Retina (tissue), 1 donor: Measurements from ENCODE around the gene CALHM6.
A peak's percentile ranks its signal among the peaks of the same experiment; 100 is the strongest.

Experiments
- DNase-seq: peaks from one replicate; pipeline ENCODE4 v3.0.0-alpha.2; 2016

CALHM6 gene

GRCh38 chr6:116446399-116446798, 14.8 kb upstream of the CALHM6 start:
- no peak for DNase-seq

GRCh38 chr6:116447052-116447451, 14.1 kb upstream of the CALHM6 start:
- no peak for DNase-seq

GRCh38 chr6:116447496-116448011, 13.6 kb upstream of the CALHM6 start:
- DNase-seq, result no peak

DNA sequence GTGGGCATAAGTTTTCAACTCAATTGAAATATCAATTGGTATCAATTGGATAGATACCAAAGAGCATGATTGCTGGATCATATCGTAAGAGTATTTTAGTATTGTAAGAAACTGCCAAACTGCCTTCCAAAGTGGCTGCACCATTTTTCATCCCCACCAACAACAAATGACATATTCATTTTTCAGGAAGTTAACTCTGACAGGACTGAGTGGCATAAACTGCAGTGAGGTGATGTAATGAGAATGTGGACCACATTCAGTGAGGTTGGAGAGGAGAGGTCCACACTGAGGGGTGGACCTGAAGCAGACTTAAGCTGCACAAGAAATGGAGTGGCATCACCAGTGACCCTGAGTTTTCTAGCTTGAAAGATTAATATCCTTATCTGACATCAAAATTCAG, 11.6 kb upstream of the CALHM6 start:
- no peak for DNase-seq

- no peak for DNase-seq
These were observed 10.9 kb upstream of the CALHM6 start for GRCh38 chr6:116450185-116450710.

- DNase-seq, result no peak
These were observed 10.1 kb upstream of the CALHM6 start for GRCh38 chr6:116450769-116451740.

DNA sequence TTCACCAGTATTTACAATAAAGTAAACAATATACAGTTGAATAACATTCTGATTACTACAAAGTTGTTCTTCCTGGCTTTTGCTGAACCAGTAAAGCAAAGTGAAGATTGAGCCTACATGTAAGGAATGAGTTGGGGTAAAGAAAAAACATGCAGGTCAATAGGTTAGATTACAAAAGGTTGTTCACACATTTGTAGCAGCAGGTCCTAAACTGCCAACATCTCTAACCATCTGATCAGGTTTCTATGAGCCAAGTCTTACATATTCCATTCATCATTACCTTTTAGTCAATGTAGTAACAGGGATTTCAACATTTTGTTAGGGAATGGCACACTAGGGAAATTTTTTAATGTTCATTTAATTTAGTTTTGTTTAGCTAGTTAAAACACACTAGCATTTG, 9.3 kb upstream of the CALHM6 start:
- DNase-seq, result no peak

DNA sequence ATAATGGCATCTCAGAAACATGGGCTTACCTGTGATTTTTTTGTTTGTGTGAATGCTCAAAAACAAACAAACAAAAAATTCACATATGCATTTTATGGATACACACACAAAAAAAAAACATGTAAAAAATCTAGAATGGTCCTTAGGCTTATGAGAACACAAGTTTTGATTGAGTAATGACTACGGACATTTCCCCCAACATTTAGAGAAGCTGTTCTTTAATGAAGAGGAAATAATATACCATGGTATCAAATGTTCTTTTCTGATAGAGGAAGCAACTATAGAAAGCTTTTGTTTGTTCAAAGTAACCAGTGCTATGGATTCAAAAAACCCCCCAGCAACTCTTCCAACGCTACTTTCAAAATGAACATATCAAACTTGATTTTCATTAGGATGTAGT, 8.6 kb upstream of the CALHM6 start:
- no peak for DNase-seq

GRCh38 chr6:116456106-116456505, 5.1 kb upstream of the CALHM6 start:
- DNase-seq, result no peak

DNA sequence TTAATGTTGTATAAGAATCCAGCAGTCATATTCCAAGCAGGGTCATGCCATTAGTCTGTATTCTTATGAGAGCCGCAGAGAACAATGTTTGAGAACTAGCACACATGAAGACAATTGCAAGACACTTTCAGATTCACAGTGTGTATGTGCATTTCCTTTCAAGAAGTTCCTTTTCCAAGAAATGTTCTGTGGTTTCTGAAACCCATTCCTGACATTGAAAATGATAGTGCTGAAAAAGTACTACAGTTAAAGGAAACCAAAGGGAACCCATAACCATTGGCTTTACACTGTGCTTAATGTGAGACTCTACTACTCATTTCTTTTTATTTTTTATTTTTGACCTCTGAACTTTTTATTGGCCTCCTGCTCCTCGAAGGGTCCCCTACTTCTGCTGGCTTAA, 4.2 kb upstream of the CALHM6 start:
- DNase-seq, result no peak

- no peak for DNase-seq
These were observed 2.9 kb upstream of the CALHM6 start for GRCh38 chr6:116458264-116458663.

DNA sequence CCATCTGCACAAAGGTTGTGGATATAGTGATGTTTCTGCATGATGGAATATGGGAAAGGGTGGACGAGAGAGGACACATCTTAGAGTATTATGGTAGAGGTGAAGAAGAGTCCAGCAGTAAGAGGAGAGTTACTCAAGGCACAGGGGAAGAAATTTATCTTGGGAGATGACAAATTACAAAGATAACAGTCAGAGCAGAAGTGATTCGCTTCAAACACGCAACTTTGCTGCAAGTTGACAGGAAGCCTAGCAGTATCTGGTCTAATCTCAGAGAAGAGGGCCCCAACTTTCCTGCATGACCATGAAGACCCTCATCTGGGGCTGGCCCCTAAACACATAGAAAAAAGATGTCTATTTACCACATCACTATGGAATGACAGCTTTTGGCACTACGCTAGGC, 1.2 kb upstream of the CALHM6 start:
- no peak for DNase-seq

DNA sequence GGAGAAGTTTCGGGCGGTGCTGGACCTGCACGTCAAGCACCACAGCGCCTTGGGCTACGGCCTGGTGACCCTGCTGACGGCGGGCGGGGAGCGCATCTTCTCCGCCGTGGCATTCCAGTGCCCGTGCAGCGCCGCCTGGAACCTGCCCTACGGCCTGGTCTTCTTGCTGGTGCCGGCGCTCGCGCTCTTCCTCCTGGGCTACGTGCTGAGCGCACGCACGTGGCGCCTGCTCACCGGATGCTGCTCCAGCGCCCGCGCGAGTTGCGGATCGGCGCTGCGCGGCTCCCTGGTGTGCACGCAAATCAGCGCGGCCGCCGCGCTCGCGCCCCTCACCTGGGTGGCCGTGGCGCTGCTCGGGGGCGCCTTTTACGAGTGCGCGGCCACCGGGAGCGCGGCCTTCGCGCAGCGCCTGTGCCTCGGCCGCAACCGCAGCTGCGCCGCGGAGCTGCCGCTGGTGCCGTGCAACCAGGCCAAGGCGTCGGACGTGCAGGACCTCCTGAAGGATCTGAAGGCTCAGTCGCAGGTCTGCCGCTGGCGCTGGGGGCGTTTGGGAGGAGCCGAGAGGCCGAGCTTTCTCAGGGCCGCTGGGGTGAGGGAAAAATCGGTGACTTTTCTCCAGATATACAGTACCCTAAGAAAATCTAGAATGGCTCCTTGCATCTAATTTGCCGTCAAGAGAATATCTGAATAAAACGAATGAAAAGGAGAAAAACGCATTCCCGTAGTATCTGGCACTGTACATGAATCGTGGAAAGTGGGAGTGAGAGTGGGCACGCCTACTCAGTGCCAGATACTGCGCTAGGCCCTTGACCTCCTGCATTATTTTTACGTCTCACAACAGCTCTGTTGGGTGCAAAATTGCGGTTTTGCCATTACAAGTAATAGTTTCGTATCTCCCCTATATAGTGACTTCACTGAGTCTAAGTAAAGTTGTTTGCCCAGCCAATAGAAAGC, 1.0 kb downstream of the CALHM6 start:
- DNase-seq, result peak; percentile 89

GRCh38 chr6:116463301-116463700, 2.1 kb downstream of the CALHM6 start:
- no peak for DNase-seq

GRCh38 chr6:116465246-116465645, 4.1 kb downstream of the CALHM6 start:
- DNase-seq, result no peak

DNA sequence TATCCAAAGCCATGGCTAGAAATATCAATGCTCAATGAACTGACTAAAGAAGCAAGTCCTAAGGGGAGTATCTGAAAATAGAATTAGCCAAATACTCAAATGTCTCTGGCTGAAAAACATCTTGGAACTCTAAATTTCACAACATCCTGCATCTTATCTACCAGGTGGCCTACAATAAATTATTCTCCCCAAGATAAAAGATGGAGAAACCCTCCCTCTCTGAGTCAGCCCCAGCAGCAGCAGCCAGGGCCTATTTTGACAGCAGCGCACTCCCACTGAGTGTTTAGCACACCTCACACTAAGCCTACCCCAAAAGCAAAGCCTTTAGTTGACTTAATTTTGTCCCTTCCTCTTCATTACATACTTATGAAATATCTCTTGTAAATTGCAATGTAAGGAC, 5.9 kb downstream of the CALHM6 start:
- no peak for DNase-seq

DNA sequence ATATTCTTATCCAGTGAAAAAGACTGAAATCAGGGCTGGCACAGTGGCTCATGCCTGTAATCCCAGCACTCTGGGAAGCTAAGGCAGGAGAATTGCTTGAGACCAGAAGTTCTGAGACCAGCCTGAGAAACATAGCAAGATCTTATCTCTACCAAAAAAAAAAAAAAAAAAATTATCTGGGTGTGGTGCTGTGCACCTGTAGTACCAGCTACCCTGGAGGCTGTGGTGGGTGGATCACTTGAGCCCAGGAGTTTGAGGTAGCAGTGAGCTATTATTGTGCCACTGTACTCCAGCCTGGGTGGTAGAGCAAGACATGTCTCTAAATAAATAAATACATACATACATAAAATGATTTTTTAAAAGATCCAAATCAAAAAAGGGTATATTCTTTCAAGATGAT, 6.3 kb downstream of the CALHM6 start:
- no peak for DNase-seq

DNA sequence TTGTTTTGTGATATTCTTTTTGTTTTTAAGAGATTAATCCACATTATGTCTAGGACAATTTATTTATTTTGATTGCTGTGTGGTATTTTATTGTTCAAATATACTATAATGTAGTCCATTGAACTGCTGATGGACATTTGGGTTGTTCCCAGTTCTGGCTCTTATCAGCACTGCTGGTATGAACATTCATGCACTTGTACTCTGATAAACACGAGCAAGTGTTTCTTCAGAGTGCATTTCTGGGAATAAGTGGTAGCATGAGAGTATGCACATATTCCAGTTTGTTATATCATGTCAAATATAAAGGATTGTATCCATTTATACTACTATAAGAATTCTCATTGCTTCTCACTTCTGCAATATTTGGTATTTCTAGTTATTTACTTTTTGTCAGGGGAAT, 7.1 kb downstream of the CALHM6 start:
- no peak for DNase-seq

DNA sequence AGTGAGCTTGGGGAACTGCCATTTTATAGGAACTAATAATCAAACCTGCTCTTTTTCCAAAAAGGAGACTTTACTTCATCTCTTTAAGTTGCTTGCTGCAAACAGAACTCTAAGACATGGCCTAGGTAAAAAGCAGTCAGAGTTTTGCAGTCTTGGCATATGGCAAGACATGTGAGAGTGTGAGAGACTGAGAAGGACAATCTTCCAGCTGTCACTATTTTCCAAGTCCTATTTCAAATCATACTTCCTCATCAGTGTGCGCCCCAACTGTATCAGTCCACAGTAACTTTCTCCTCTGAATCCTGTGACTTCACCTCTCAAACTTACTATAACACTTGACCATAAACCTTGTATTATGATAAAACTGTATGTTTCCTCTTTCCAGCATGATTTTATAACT, 10.4 kb downstream of the CALHM6 start:
- DNase-seq, result no peak

- no peak for DNase-seq
These were observed 11.5 kb downstream of the CALHM6 start for GRCh38 chr6:116472706-116473105.

GRCh38 chr6:116475141-116475540, 14.0 kb downstream of the CALHM6 start:
- DNase-seq, result no peak

- DNase-seq, result no peak
These were observed 15.0 kb downstream of the CALHM6 start for GRCh38 chr6:116476002-116476678.

- DNase-seq, result no peak
These were observed 21.6 kb downstream of the CALHM6 start for GRCh38 chr6:116482780-116483179.
